Progenitor cell of endocrine pancreas (in vitro differentiated cells): Measurements from ENCODE around the gene CDC42BPB. TPM values are rescaled to one million over a fixed set of nuclear protein-coding genes. Genes with fewer than 3 reads are reported as not detected.

Experiments used
- DNase-seq: peaks from one replicate; pipeline ENCODE4 v3.0.0; 2021; ENCODE audit warnings: low spot score; ENCODE audit not compliant: unreplicated experiment
- H3K27ac Mint-ChIP-seq: 2 replicates; pipeline ENCODE4 v1.8.0; 2021; ENCODE audit warnings: mild to moderate bottlenecking, moderate library complexity, mixed read lengths
- H3K27me3 Mint-ChIP-seq: 2 replicates; pipeline ENCODE4 v1.8.0; 2021; ENCODE audit warnings: mixed read lengths
- H3K36me3 Mint-ChIP-seq: 2 replicates; pipeline ENCODE4 v1.8.0; 2022; ENCODE audit warnings: mixed read lengths; ENCODE audit not compliant: insufficient read depth
- H3K4me1 Mint-ChIP-seq: 2 replicates; pipeline ENCODE4 v1.8.0; 2021; ENCODE audit warnings: low read depth, mixed read lengths
- H3K4me3 Mint-ChIP-seq: 2 replicates; pipeline ENCODE4 v1.8.0; 2021; ENCODE audit warnings: low read depth, mild to moderate bottlenecking, moderate library complexity, mixed read lengths
- H3K9me3 Mint-ChIP-seq: 2 replicates; pipeline ENCODE4 v1.8.0; 2021; ENCODE audit warnings: low read depth, mixed read lengths
- total RNA-seq: library from RNA; stranded (reverse); gene quantifications from 2 replicates; pipeline ENCODE4 v1.2.1, GENCODE V29; 2021
- TF ChIP-seq, protein P1 (sequence below): fragments of 200-600 bp; sonication (generic); IDR thresholded peaks from one replicate; pipeline ENCODE4 v1.5.0; 2021; ENCODE audit warnings: antibody characterized with exemption, mild to moderate bottlenecking; ENCODE audit not compliant: unreplicated experiment

CDC42BPB gene
- total RNA-seq, 1 donor from 2014 or later = 105 TPM

DNA sequence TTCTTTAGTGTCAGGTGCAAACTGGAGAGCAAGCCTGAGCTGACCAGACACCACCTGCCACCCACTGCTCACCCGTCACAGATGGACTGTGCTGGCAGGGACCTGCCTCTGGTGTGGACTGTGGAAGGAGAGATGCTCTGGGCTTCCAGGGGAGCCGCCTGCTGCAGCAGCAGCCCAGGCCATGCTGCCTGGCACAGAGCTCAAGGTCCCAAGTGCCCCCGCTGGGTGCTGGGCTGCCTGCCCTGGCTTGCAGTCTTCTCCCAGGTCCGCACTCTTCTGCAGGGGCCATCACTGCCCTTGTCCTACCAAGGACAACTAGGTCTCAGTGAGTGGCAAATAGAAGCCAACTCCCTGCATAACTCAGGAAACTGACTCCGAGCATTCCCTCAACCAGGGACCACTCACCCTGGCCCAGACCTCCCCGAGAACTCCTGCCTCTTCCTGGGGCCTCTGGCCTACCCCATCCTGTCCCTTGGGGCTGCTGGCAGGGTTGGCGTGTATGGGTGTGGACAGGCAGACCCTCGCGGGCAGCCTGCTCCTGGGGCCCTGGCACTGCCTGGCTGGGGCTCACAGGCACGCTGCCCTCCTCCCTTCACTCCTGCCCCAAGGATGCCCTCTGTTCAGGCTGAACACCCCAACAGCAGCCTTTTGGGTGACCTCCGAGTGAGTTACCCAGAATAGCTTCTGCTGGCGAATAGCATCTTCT, 125.6 kb downstream of the CDC42BPB start:
- H3K4me3 Mint-ChIP-seq = no peak overlapping the region

GRCh38 chr14:102930753-102931579, 126.4 kb downstream of the CDC42BPB start:
- peaks cover 2% of the 10 kb centered on the region for H3K4me1 Mint-ChIP-seq

More for the DNA sequence above, 125.6 kb downstream of the CDC42BPB start:
- TF ChIP-seq, protein P1, sequence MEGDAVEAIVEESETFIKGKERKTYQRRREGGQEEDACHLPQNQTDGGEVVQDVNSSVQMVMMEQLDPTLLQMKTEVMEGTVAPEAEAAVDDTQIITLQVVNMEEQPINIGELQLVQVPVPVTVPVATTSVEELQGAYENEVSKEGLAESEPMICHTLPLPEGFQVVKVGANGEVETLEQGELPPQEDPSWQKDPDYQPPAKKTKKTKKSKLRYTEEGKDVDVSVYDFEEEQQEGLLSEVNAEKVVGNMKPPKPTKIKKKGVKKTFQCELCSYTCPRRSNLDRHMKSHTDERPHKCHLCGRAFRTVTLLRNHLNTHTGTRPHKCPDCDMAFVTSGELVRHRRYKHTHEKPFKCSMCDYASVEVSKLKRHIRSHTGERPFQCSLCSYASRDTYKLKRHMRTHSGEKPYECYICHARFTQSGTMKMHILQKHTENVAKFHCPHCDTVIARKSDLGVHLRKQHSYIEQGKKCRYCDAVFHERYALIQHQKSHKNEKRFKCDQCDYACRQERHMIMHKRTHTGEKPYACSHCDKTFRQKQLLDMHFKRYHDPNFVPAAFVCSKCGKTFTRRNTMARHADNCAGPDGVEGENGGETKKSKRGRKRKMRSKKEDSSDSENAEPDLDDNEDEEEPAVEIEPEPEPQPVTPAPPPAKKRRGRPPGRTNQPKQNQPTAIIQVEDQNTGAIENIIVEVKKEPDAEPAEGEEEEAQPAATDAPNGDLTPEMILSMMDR = no peak
- H3K36me3 Mint-ChIP-seq = peaks cover 15% of the 10 kb centered on the region
- peaks cover 2% of the 10 kb centered on the region for H3K4me1 Mint-ChIP-seq
- no peak overlapping the region for H3K27ac Mint-ChIP-seq
- peaks cover 9% of the 10 kb centered on the region for H3K27me3 Mint-ChIP-seq
- no peak for DNase-seq
- no peaks in the 10 kb centered on the region for H3K9me3 Mint-ChIP-seq

GRCh38 chr14:102930138-102930752, 127.1 kb downstream of the CDC42BPB start:
- Mint-ChIP-seq H3K4me1 (peaks cover 2% of the 10 kb centered on the region), H3K36me3 (peaks cover 9% of the 10 kb centered on the region), H3K9me3 (no peaks in the 10 kb centered on the region), H3K4me3 (no peak overlapping the region), H3K27ac (no peak overlapping the region), H3K27me3 (peaks cover 21% of the 10 kb centered on the region)
- TF ChIP-seq, protein P1 = peak; percentile 41
- peak; percentile 51 for DNase-seq

More at GRCh38 chr14:102930753-102931579, 126.4 kb downstream of the CDC42BPB start:
- Mint-ChIP-seq H3K27ac (no peak overlapping the region), H3K4me3 (no peak overlapping the region), H3K36me3 (peaks cover 12% of the 10 kb centered on the region), H3K9me3 (no peaks in the 10 kb centered on the region), H3K27me3 (peaks cover 16% of the 10 kb centered on the region)
- no peak for DNase-seq
- TF ChIP-seq, protein P1 = no peak

- no peak for DNase-seq
- TF ChIP-seq, protein P1 = no peak
- peaks cover 2% of the 10 kb centered on the region for H3K4me1 Mint-ChIP-seq
- H3K27ac Mint-ChIP-seq = no peak overlapping the region
- H3K9me3 Mint-ChIP-seq = no peaks in the 10 kb centered on the region
- no peak overlapping the region for H3K4me3 Mint-ChIP-seq
- peaks cover 5% of the 10 kb centered on the region for H3K36me3 Mint-ChIP-seq
- H3K27me3 Mint-ChIP-seq = peaks cover 21% of the 10 kb centered on the region
These were observed 127.9 kb downstream of the CDC42BPB start for GRCh38 chr14:102929241-102930137.
